HG02763 (cell line): ENCODE data around the gene ZNF785.
"Not testable (repeated sequence)": the region's sequence is repeated elsewhere in the genome, so short reads cannot be mapped to it uniquely, and the experiment has no call there.

Source experiments
- ATAC-seq: cut with Tn5 transposase; IDR thresholded peaks from one replicate; pipeline ENCODE4 v1.9.1; 2021; ENCODE audit warnings: mild to moderate bottlenecking, moderate library complexity; ENCODE audit not compliant: unreplicated experiment

The ZNF785 gene

GRCh38 chr16:30541502-30542329 is 43.8 kb downstream of the ZNF785 start:
- no peak for ATAC-seq

GRCh38 chr16:30540916-30541464 is 44.5 kb downstream of the ZNF785 start:
- ATAC-seq, result not testable (repeated sequence)

- not testable (repeated sequence) for ATAC-seq
These were observed 45.4 kb downstream of the ZNF785 start for GRCh38 chr16:30539986-30540526.

GRCh38 chr16:30539000-30539964 is 46.2 kb downstream of the ZNF785 start:
- no peak for ATAC-seq

- not testable (repeated sequence) for ATAC-seq
These were observed 49.0 kb downstream of the ZNF785 start for GRCh38 chr16:30536391-30537024.

- ATAC-seq, result no peak
These were observed 49.7 kb downstream of the ZNF785 start for GRCh38 chr16:30535777-30536190.

- peak; percentile 14 for ATAC-seq
These were observed 50.3 kb downstream of the ZNF785 start for GRCh38 chr16:30535106-30535776.

GRCh38 chr16:30534368-30535105 is 51.0 kb downstream of the ZNF785 start, which contains the start of gene ZNF747:
TSS of gene ZNF747 (minus strand) at chr16:30534858. CDS start at chr16:30534679, 179 bp downstream.
- peak; percentile 63 for ATAC-seq

- peak; percentile 17 for ATAC-seq
These were observed 51.6 kb downstream of the ZNF785 start for GRCh38 chr16:30533748-30534367.

- no peak for ATAC-seq
These were observed 52.4 kb downstream of the ZNF785 start for GRCh38 chr16:30533146-30533522.

- no peak for ATAC-seq
These were observed 53.0 kb downstream of the ZNF785 start for GRCh38 chr16:30532285-30533145.
